GM12864 (cell line): Measurements from ENCODE around the gene PLCD3.

ENCODE experiments used
- DNase-seq: peaks from one replicate; pipeline ENCODE4 v3.0.0-alpha.2; 2011; ENCODE audit warnings: low read depth
- H3K4me3 ChIP-seq: 2 replicates; pipeline ENCODE4 v1.5.1; 2011; ENCODE audit warnings: mild to moderate bottlenecking, low read depth, low read length, control low read depth
- TF ChIP-seq, protein P1 (sequence below): IDR thresholded peaks from 2 replicates; pipeline ENCODE4 v1.5.1; 2011; ENCODE audit warnings: low read depth, mild to moderate bottlenecking, moderate library complexity, low read length, control low read depth, inconsistent platforms; ENCODE audit errors: missing control alignments

The PLCD3 gene

DNA sequence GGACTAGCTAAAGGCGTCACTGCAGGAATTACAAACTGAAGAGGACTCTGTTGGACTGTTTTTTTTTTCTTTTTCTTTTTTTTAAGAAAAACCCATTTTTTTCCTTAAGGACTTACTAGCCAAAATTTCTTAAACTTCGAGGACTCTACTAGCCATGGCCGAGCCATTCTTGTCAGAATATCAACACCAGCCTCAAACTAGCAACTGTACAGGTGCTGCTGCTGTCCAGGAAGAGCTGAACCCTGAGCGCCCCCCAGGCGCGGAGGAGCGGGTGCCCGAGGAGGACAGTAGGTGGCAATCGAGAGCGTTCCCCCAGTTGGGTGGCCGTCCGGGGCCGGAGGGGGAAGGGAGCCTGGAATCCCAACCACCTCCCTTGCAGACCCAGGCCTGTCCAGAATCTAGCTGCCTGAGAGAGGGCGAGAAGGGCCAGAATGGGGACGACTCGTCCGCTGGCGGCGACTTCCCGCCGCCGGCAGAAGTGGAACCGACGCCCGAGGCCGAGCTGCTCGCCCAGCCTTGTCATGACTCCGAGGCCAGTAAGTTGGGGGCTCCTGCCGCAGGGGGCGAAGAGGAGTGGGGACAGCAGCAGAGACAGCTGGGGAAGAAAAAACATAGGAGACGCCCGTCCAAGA, 16.8 kb upstream of the PLCD3 start:
- TF ChIP-seq, protein P1, sequence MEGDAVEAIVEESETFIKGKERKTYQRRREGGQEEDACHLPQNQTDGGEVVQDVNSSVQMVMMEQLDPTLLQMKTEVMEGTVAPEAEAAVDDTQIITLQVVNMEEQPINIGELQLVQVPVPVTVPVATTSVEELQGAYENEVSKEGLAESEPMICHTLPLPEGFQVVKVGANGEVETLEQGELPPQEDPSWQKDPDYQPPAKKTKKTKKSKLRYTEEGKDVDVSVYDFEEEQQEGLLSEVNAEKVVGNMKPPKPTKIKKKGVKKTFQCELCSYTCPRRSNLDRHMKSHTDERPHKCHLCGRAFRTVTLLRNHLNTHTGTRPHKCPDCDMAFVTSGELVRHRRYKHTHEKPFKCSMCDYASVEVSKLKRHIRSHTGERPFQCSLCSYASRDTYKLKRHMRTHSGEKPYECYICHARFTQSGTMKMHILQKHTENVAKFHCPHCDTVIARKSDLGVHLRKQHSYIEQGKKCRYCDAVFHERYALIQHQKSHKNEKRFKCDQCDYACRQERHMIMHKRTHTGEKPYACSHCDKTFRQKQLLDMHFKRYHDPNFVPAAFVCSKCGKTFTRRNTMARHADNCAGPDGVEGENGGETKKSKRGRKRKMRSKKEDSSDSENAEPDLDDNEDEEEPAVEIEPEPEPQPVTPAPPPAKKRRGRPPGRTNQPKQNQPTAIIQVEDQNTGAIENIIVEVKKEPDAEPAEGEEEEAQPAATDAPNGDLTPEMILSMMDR, result peak; percentile 86
- peak overlapping the region; percentile 74 for H3K4me3 ChIP-seq
- DNase-seq, result no peak

DNA sequence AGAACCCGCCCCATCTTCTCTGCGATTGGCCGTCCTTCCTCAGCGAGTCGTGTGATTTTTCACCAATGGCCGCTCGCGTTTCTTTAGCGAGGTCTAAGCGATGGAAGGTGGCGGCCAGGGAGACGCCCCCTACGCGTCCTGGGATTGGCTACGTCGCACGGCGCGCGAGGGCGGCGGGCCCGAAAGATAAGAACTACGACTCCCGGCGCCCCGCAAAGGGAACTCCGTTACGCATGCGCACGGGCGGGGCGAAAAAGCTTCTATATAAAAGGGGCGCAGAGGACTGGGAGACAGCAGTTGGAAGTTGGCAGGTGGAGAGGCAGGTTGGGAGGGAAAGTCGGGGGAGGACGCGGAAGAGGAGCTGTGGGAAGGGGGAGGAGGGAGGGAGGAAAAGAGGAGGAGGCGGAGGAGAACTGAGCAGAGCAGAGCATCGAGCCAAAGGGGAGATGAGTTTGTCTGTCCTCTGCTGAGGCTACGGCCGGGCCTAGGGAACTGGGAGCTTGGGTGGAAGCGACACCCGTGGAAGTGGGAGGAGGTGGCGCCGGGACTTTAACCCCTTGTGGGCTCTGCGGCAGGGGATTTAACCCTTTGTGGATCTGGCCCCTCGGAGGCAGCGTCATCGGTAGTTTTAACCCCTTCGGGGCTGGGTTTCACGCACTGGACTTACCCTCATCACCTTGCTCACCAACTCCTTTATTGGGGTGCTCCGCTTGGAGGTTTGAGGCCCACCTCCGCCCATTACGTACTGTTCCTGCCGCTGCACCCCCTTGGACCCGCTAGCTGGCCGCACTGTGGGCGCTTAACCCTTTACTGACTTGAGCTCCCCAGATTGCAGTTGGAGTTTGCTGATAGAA, 16.1 kb upstream of the PLCD3 start, which contains the start of gene HEXIM1:
HEXIM1 (plus strand) TSS at position 293 of the 854 bp plus-strand sequence. CDS start 716 bp downstream, outside the sequence.
- peak within 1 kb of the TSS; percentile 74 for H3K4me3 ChIP-seq
- DNase-seq, result peak; percentile 99
- TF ChIP-seq, protein P1, result no peak

- H3K4me3 ChIP-seq, result peak overlapping the region; percentile 71
- peak; percentile 91 for DNase-seq
- TF ChIP-seq, protein P1, result no peak
Measured at GRCh38 chr17:45147581-45148182, 15.4 kb upstream of the PLCD3 start.

GRCh38 chr17:45146890-45147580, 14.7 kb upstream of the PLCD3 start:
- TF ChIP-seq, protein P1, result no peak
- peak overlapping the region; percentile 71 for H3K4me3 ChIP-seq
- no peak for DNase-seq

- H3K4me3 ChIP-seq, result peak overlapping the region; percentile 71
- no peak for DNase-seq
- TF ChIP-seq, protein P1, result no peak
Measured at GRCh38 chr17:45146592-45146889, 14.2 kb upstream of the PLCD3 start.

DNA sequence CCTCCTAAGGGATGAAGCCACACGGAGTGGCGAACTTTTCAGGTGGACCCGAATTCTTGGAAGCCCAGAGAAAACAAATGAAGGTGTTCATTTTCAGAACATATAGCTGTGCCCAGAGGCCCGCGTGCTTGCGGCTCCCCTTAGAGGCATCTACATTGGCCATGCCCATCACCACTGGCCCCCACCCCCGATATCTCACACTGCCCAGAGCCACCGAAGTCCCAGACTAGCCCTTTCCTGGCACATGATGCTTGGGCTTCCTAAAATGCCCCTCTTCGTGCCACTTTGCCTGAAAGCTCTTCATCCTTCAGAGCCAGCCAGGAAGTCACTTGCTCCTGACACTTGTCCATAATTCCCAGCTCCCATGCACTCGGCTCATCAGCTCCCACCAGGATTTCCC, 13.9 kb upstream of the PLCD3 start:
- H3K4me3 ChIP-seq, result no peak overlapping the region
- TF ChIP-seq, protein P1, result no peak
- no peak for DNase-seq
